HG02973 (cell line): ENCODE measurements around the gene RFFL.
"Not testable (repeated sequence)": the region's sequence is repeated elsewhere in the genome, so short reads cannot be mapped to it uniquely, and the experiment has no call there.

Experiments used
- ATAC-seq: cut with Tn5 transposase; IDR thresholded peaks from one replicate; pipeline ENCODE4 v1.9.1; 2021; ENCODE audit warnings: moderate library complexity; ENCODE audit not compliant: unreplicated experiment

RFFL gene

GRCh38 chr17:35063514-35064223 lies at the start of gene RFFL:
TSS of gene RFFL (minus strand) at chr17:35063707. CDS start at chr17:35026553, 37,154 bp downstream.
- peak; percentile 83 for ATAC-seq

GRCh38 chr17:35110791-35111190 lies 47.3 kb upstream of the RFFL start:
- not testable (repeated sequence) for ATAC-seq

GRCh38 chr17:35104844-35105450 lies 41.4 kb upstream of the RFFL start:
- no peak for ATAC-seq

GRCh38 chr17:35103271-35103670 lies 39.8 kb upstream of the RFFL start:
- ATAC-seq, result no peak

- ATAC-seq, result no peak
These were observed 38.2 kb upstream of the RFFL start for GRCh38 chr17:35101725-35102124.

- no peak for ATAC-seq
These were observed 37.5 kb upstream of the RFFL start for GRCh38 chr17:35101036-35101435.

- no peak for ATAC-seq
These were observed 36.4 kb upstream of the RFFL start for GRCh38 chr17:35099908-35100307.

GRCh38 chr17:35097776-35098175 lies 34.3 kb upstream of the RFFL start:
- ATAC-seq, result no peak

- no peak for ATAC-seq
These were observed 32.2 kb upstream of the RFFL start for GRCh38 chr17:35095741-35096140.

- ATAC-seq, result no peak
These were observed 31.4 kb upstream of the RFFL start for GRCh38 chr17:35094902-35095301.

GRCh38 chr17:35090707-35091106 lies 27.2 kb upstream of the RFFL start:
- not testable (repeated sequence) for ATAC-seq

- ATAC-seq, result peak; percentile 20
These were observed 26.2 kb upstream of the RFFL start for GRCh38 chr17:35089586-35090296.

GRCh38 chr17:35088881-35089585 lies 25.5 kb upstream of the RFFL start:
- ATAC-seq, result peak; percentile 69

- ATAC-seq, result peak; percentile 5
These were observed 24.9 kb upstream of the RFFL start for GRCh38 chr17:35088356-35088880.

GRCh38 chr17:35087731-35088355 lies 24.3 kb upstream of the RFFL start:
- ATAC-seq, result no peak

- no peak for ATAC-seq
These were observed 23.5 kb upstream of the RFFL start for GRCh38 chr17:35086931-35087573.

- ATAC-seq, result no peak
These were observed 22.7 kb upstream of the RFFL start for GRCh38 chr17:35086164-35086563.

- ATAC-seq, result no peak
These were observed 21.5 kb upstream of the RFFL start for GRCh38 chr17:35084987-35085386.

GRCh38 chr17:35083071-35083470 lies 19.6 kb upstream of the RFFL start:
- no peak for ATAC-seq

GRCh38 chr17:35082073-35082657 lies 18.7 kb upstream of the RFFL start:
- no peak for ATAC-seq
